H9 (cell line): ENCODE measurements around the gene CLMP. TPM values are rescaled to one million over a fixed set of nuclear protein-coding genes. Genes with fewer than 3 reads are reported as not detected.

ENCODE experiments used
- DNase-seq: peaks from one replicate; pipeline ENCODE4 v3.0.0-alpha.2; 2017
- H2AFZ ChIP-seq: one replicate; pipeline ENCODE4 v1.6.1; 2013; ENCODE audit warnings: mild to moderate bottlenecking, low read length, control low read depth, moderate library complexity
- H2AK5ac ChIP-seq: 2 replicates; pipeline ENCODE4 v1.6.1; 2013; ENCODE audit warnings: low read length, control low read depth, mixed read lengths; ENCODE audit not compliant: insufficient read length
- H2BK120ac ChIP-seq: one replicate; pipeline ENCODE4 v1.6.1; 2013; ENCODE audit warnings: low read depth, mild to moderate bottlenecking, low read length, control low read depth, inconsistent platforms; ENCODE audit not compliant: poor library complexity, severe bottlenecking
- H2BK12ac ChIP-seq: 2 replicates; pipeline ENCODE4 v1.6.1; 2013; ENCODE audit warnings: low read length, control low read depth, mixed read lengths, low read depth; ENCODE audit not compliant: insufficient read length
- H2BK15ac ChIP-seq: 2 replicates; pipeline ENCODE4 v1.6.1; 2013; ENCODE audit warnings: low read depth, low read length, control low read depth
- H2BK20ac ChIP-seq: one replicate; pipeline ENCODE4 v1.6.1; 2013; ENCODE audit warnings: low read depth, mild to moderate bottlenecking, low read length, control low read depth, inconsistent platforms; ENCODE audit not compliant: poor library complexity, severe bottlenecking
- H2BK5ac ChIP-seq: 2 replicates; pipeline ENCODE4 v1.6.1; 2013; ENCODE audit warnings: low read length, control low read depth, mixed read lengths; ENCODE audit not compliant: insufficient read length
- H3K14ac ChIP-seq: 2 replicates; pipeline ENCODE4 v1.6.1; 2013; ENCODE audit warnings: low read length, control low read depth; ENCODE audit not compliant: insufficient read depth
- H3K18ac ChIP-seq: 2 replicates; pipeline ENCODE4 v1.6.1; 2013; ENCODE audit warnings: low read depth, mild to moderate bottlenecking, mixed read lengths, low read length, control low read depth; ENCODE audit not compliant: insufficient read length
- H3K23ac ChIP-seq: 2 replicates; pipeline ENCODE4 v1.6.1; 2013; ENCODE audit warnings: low read length, control low read depth, mixed read lengths, low read depth; ENCODE audit not compliant: insufficient read length
- H3K23me2 ChIP-seq: 2 replicates; pipeline ENCODE4 v1.6.1; 2013; ENCODE audit warnings: low read depth, mild to moderate bottlenecking, mixed read lengths, low read length, control low read depth; ENCODE audit not compliant: insufficient read length, poor library complexity, severe bottlenecking
- H3K27ac ChIP-seq: 2 replicates; pipeline ENCODE4 v1.5.1; 2013; ENCODE audit warnings: low read length, control low read depth, mixed read lengths, low read depth; ENCODE audit not compliant: insufficient read length
- H3K27me3 ChIP-seq: 2 replicates; pipeline ENCODE4 v1.6.1; 2013; ENCODE audit warnings: low read length, control low read depth, inconsistent platforms; ENCODE audit not compliant: insufficient read depth
- H3K4ac ChIP-seq: 2 replicates; pipeline ENCODE4 v1.6.1; 2013; ENCODE audit warnings: low read depth, mild to moderate bottlenecking, control low read depth, inconsistent platforms, low read length, moderate library complexity
- H3K4me1 ChIP-seq: 2 replicates; pipeline ENCODE4 v1.6.1; 2013; ENCODE audit warnings: low read length, control low read depth, inconsistent platforms; ENCODE audit not compliant: insufficient read depth
- H3K4me2 ChIP-seq: 2 replicates; pipeline ENCODE4 v1.6.1; 2013; ENCODE audit warnings: low read length, control low read depth, mixed read lengths; ENCODE audit not compliant: insufficient read length, insufficient read depth
- H3K56ac ChIP-seq: 2 replicates; pipeline ENCODE4 v1.6.1; 2013; ENCODE audit warnings: low read depth, mild to moderate bottlenecking, mixed read lengths, low read length, control low read depth; ENCODE audit not compliant: insufficient read length
- H3K79me1 ChIP-seq: 2 replicates; pipeline ENCODE4 v1.6.1; 2013; ENCODE audit warnings: low read depth, mild to moderate bottlenecking, moderate library complexity, low read length, control low read depth, inconsistent platforms; ENCODE audit not compliant: insufficient read depth, poor library complexity, severe bottlenecking
- H3K79me2 ChIP-seq: 2 replicates; pipeline ENCODE4 v1.6.1; 2013; ENCODE audit warnings: low read length, control low read depth, inconsistent platforms; ENCODE audit not compliant: insufficient read depth
- H3K9ac ChIP-seq: 2 replicates; pipeline ENCODE4 v1.6.1; 2013; ENCODE audit warnings: low read length, control low read depth, mixed read lengths; ENCODE audit not compliant: insufficient read length; ENCODE audit errors: extremely low read depth
- H3K9me3 ChIP-seq: one replicate; pipeline ENCODE4 v1.6.1; 2013; ENCODE audit warnings: low read depth, low read length, inconsistent platforms; ENCODE audit not compliant: control insufficient read depth
- H3T11ph ChIP-seq: one replicate; pipeline ENCODE4 v1.6.1; 2013; ENCODE audit warnings: mild to moderate bottlenecking, low read length, control low read depth, inconsistent platforms
- H4K20me1 ChIP-seq: one replicate; pipeline ENCODE4 v1.6.1; 2013; ENCODE audit not compliant: control insufficient read depth, insufficient read length, insufficient read depth
- H4K5ac ChIP-seq: 2 replicates; pipeline ENCODE4 v1.6.1; 2013; ENCODE audit warnings: low read depth, mild to moderate bottlenecking, mixed read lengths, low read length, control low read depth; ENCODE audit not compliant: insufficient read length
- H4K8ac ChIP-seq: replicated peaks from 2 replicates; pipeline ENCODE4 v1.6.1; 2013; ENCODE audit warnings: low read length, control low read depth, mixed read lengths, low read depth; ENCODE audit not compliant: insufficient read length
- H4K91ac ChIP-seq: 2 replicates; pipeline ENCODE4 v1.6.1; 2013; ENCODE audit warnings: low read depth, mild to moderate bottlenecking, moderate library complexity, mixed read lengths, low read length, control low read depth; ENCODE audit not compliant: insufficient read length
- H3K27ac Mint-ChIP-seq, 3 experiments: 2 replicates in 2 of 3; 3 replicates in 1 of 3; pipeline ENCODE4 v1.8.0; 2020 to 2021; ENCODE audit warnings: mixed read lengths in 3 of 3, mild to moderate bottlenecking in 1 of 3, moderate library complexity in 1 of 3
- H3K27me3 Mint-ChIP-seq: 2 replicates; pipeline ENCODE4 v1.8.0; 2021; ENCODE audit warnings: low read depth, mild to moderate bottlenecking, moderate library complexity, mixed read lengths
- H3K36me3 Mint-ChIP-seq, 3 experiments: 2 replicates in 2 of 3; 3 replicates in 1 of 3; pipeline ENCODE4 v1.8.0; 2020 to 2021; ENCODE audit warnings: low read depth in 3 of 3, mixed read lengths in 3 of 3; ENCODE audit not compliant: insufficient read depth in 1 of 3
- H3K4me1 Mint-ChIP-seq, 2 experiments: 2 replicates each; pipeline ENCODE4 v1.8.0; 2020; ENCODE audit warnings: mixed read lengths in 2 of 2
- H3K4me3 Mint-ChIP-seq, 2 experiments: 2 replicates in 1 of 2; 3 replicates in 1 of 2; pipeline ENCODE4 v1.8.0; 2020 to 2021; ENCODE audit warnings: mild to moderate bottlenecking in 2 of 2, mixed read lengths in 2 of 2, moderate library complexity in 1 of 2
- H3K9me3 Mint-ChIP-seq, 2 experiments: 2 replicates in 1 of 2; 3 replicates in 1 of 2; pipeline ENCODE4 v1.8.0; 2020; ENCODE audit warnings: mild to moderate bottlenecking in 2 of 2, mixed read lengths in 2 of 2, moderate library complexity in 1 of 2
- WGBS: extraction: QIAGEN DNeasy Blood & Tissue Kit; methylation state at CpG from one replicate; pipeline ENCODE4 v1.1.7; 2013; ENCODE audit warnings: missing lambda C conversion rate, low lambda C conversion rate, mixed read lengths; ENCODE audit not compliant: insufficient read length; ENCODE audit errors: extremely low coverage; 5-methylcytosine and 5-hydroxymethylcytosine counted together
- total RNA-seq: library from RNA; stranded (reverse); gene quantifications from 2 replicates; pipeline ENCODE4 v1.2.1, GENCODE V29; 2021
- TF ChIP-seq, protein P1 (sequence below): fragments of 200-600 bp; sonication (generic); conservative IDR thresholded peaks from 3 replicates; pipeline ENCODE4 v1.8.0; 2021; ENCODE audit warnings: antibody characterized with exemption, mild to moderate bottlenecking

The CLMP gene
- total RNA-seq, 1 experiment from 2014 or later = 13.8 TPM

GRCh38 chr11:123030517-123030916, 164.5 kb downstream of the CLMP start:
- Mint-ChIP-seq H3K36me3 (no peaks in the 10 kb centered on the region), H3K9me3 (no peaks in the 10 kb centered on the region), H3K27ac (peak overlapping the region in 2 of 3 experiments; percentile 46 to 86; a peak in 3 of 7 replicates), H3K27me3 (no peaks in the 10 kb centered on the region), H3K4me3 (no peak overlapping the region), H3K4me1 (peaks cover 12% of the 10 kb centered on the region in 2 experiments)
- TF ChIP-seq, protein P1, sequence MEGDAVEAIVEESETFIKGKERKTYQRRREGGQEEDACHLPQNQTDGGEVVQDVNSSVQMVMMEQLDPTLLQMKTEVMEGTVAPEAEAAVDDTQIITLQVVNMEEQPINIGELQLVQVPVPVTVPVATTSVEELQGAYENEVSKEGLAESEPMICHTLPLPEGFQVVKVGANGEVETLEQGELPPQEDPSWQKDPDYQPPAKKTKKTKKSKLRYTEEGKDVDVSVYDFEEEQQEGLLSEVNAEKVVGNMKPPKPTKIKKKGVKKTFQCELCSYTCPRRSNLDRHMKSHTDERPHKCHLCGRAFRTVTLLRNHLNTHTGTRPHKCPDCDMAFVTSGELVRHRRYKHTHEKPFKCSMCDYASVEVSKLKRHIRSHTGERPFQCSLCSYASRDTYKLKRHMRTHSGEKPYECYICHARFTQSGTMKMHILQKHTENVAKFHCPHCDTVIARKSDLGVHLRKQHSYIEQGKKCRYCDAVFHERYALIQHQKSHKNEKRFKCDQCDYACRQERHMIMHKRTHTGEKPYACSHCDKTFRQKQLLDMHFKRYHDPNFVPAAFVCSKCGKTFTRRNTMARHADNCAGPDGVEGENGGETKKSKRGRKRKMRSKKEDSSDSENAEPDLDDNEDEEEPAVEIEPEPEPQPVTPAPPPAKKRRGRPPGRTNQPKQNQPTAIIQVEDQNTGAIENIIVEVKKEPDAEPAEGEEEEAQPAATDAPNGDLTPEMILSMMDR = no peak
- H3T11ph ChIP-seq = no peak overlapping the region
- no peaks in the 10 kb centered on the region for H4K20me1 ChIP-seq
- H3K27me3 ChIP-seq = no peaks in the 10 kb centered on the region
- no peak overlapping the region for H2BK5ac ChIP-seq
- DNase-seq = no peak
- H4K5ac ChIP-seq = no peak overlapping the region
- WGBS = no CpG with 5 or more reads among the region's 4 CpGs
- no peak overlapping the region for H3K14ac ChIP-seq
- H3K27ac ChIP-seq = no peak overlapping the region
- H4K8ac ChIP-seq = no peak overlapping the region
- no peak overlapping the region for H2BK120ac ChIP-seq
- H3K4ac ChIP-seq = no peak overlapping the region
- H3K9me3 ChIP-seq = no peaks in the 10 kb centered on the region
- no peak overlapping the region for H2AFZ ChIP-seq
- no peaks in the 10 kb centered on the region for H3K4me1 ChIP-seq
- H3K23ac ChIP-seq = no peak overlapping the region
- no peak overlapping the region for H2BK15ac ChIP-seq
- no peak overlapping the region for H4K91ac ChIP-seq
- no peak overlapping the region for H2AK5ac ChIP-seq
- H2BK12ac ChIP-seq = no peak overlapping the region
- H3K79me2 ChIP-seq = no peaks in the 10 kb centered on the region
- no peaks in the 10 kb centered on the region for H3K79me1 ChIP-seq
- no peak overlapping the region for H3K56ac ChIP-seq
- H3K23me2 ChIP-seq = no peaks in the 10 kb centered on the region
- no peak overlapping the region for H3K9ac ChIP-seq
- no peak overlapping the region for H3K4me2 ChIP-seq
- H2BK20ac ChIP-seq = no peak overlapping the region
- H3K18ac ChIP-seq = no peak overlapping the region
